WTC11 (cell line): Measurements from ENCODE around the gene ANKMY1.

Experiments used
- ARID4B ChIP-seq: sonication (generic); formaldehyde crosslinking; IDR thresholded peaks from 2 replicates; pipeline ENCODE4 v1.8.0; 2023; ENCODE audit warnings: missing genetic modification reagents, mild to moderate bottlenecking, borderline replicate concordance
- ATF2 ChIP-seq: sonication (generic); formaldehyde crosslinking; IDR thresholded peaks from 2 replicates; pipeline ENCODE4 v1.8.1; 2022; ENCODE audit warnings: low read depth, missing genetic modification reagents, borderline replicate concordance
- ELF4 ChIP-seq: sonication (generic); formaldehyde crosslinking; IDR thresholded peaks from 2 replicates; pipeline ENCODE4 v1.8.1; 2022; ENCODE audit warnings: low read depth, mild to moderate bottlenecking, moderate library complexity, missing genetic modification reagents
- FOXJ3 ChIP-seq: sonication (generic); formaldehyde crosslinking; IDR thresholded peaks from 2 replicates; pipeline ENCODE4 v1.9.0; 2021; ENCODE audit warnings: missing genetic modification reagents, mild to moderate bottlenecking, borderline replicate concordance
- NFYB ChIP-seq: sonication (generic); formaldehyde crosslinking; conservative IDR thresholded peaks from 2 replicates; pipeline ENCODE4 v1.8.0; 2022; ENCODE audit warnings: low read depth, missing genetic modification reagents
- NR2C2 ChIP-seq: sonication (generic); formaldehyde crosslinking; IDR thresholded peaks from 2 replicates; pipeline ENCODE4 v1.8.0; 2022; ENCODE audit warnings: mild to moderate bottlenecking, missing genetic modification reagents
- SMAD3 ChIP-seq: sonication (generic); formaldehyde crosslinking; IDR thresholded peaks from 2 replicates; pipeline ENCODE4 v1.8.0; 2022; ENCODE audit warnings: missing genetic modification reagents, mild to moderate bottlenecking, borderline replicate concordance
- TCF7 ChIP-seq: sonication (generic); formaldehyde crosslinking; IDR thresholded peaks from 2 replicates; pipeline ENCODE4 v1.8.0; 2022; ENCODE audit warnings: mild to moderate bottlenecking, low read depth, missing genetic modification reagents, moderate library complexity
- USF2 ChIP-seq: sonication (generic); formaldehyde crosslinking; IDR thresholded peaks from 2 replicates; pipeline ENCODE4 v1.8.1; 2023; ENCODE audit warnings: mild to moderate bottlenecking, missing genetic modification reagents, moderate library complexity
- ZNF219 ChIP-seq: sonication (generic); formaldehyde crosslinking; IDR thresholded peaks from 2 replicates; pipeline ENCODE4 v1.8.0; 2023; ENCODE audit warnings: missing genetic modification reagents, mild to moderate bottlenecking, borderline replicate concordance
- ZNF263 ChIP-seq: sonication (generic); formaldehyde crosslinking; IDR thresholded peaks from 2 replicates; pipeline ENCODE4 v1.8.1; 2022; ENCODE audit warnings: low read depth, mild to moderate bottlenecking, moderate library complexity, missing genetic modification reagents
- TF ChIP-seq, protein P1 (sequence below): fragments of 200-600 bp; IDR thresholded peaks from 2 replicates; pipeline ENCODE4 v1.8.0; 2022; ENCODE audit warnings: antibody characterized with exemption
- TF ChIP-seq, protein P2 (sequence below): sonication (generic); formaldehyde crosslinking; IDR thresholded peaks from 2 replicates; pipeline ENCODE4 v1.8.1; 2023; ENCODE audit warnings: mild to moderate bottlenecking, moderate library complexity, missing genetic modification reagents
- TF ChIP-seq, protein P3 (sequence below): fragments of 250-450 bp; sonication (Bioruptor Pico); IDR thresholded peaks from 2 replicates; pipeline ENCODE4 v2.1.2; 2022; ENCODE audit warnings: mild to moderate bottlenecking, moderate library complexity

DNA sequence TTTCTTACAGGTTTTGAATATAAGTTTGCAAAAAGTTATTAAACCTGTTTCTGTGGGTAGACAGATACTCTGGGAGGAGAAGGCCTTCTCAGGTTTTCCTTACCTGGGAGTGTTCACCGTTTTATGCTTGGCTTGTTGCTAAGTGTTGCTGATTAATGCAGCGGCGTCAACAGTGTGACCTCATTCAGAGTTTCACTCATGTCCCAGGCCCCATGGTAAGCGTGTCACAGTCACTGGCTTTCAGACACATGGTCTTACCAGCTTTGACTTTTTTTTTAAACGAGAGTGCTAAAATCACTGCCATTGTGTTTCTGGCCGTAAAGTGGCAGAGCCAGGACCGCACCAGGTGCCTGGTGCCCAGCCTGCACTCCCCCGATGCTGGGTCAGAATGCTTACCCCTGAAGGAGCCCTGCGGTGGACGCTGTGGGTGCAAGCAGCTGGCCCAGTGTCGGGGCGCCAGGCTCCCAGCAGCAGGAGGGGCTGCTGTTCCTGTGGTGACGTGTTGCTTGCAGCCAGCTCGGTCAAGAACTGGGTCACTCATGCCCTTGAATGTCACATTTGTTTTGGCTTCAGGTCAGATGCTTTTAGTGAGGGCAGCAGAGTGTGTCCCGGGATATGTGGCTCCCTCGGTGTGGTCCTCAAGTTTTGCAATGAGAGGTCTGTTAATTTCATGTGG lies 32.2 kb upstream of the ANKMY1 start:
- TF ChIP-seq, protein P1, sequence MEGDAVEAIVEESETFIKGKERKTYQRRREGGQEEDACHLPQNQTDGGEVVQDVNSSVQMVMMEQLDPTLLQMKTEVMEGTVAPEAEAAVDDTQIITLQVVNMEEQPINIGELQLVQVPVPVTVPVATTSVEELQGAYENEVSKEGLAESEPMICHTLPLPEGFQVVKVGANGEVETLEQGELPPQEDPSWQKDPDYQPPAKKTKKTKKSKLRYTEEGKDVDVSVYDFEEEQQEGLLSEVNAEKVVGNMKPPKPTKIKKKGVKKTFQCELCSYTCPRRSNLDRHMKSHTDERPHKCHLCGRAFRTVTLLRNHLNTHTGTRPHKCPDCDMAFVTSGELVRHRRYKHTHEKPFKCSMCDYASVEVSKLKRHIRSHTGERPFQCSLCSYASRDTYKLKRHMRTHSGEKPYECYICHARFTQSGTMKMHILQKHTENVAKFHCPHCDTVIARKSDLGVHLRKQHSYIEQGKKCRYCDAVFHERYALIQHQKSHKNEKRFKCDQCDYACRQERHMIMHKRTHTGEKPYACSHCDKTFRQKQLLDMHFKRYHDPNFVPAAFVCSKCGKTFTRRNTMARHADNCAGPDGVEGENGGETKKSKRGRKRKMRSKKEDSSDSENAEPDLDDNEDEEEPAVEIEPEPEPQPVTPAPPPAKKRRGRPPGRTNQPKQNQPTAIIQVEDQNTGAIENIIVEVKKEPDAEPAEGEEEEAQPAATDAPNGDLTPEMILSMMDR: no peak
- TF ChIP-seq ATF2 (CRISPR knock-in tag) (no peak), FOXJ3 (CRISPR knock-in tag) (no peak), ZNF263 (CRISPR knock-in tag) (no peak), SMAD3 (CRISPR knock-in tag) (no peak), ARID4B (no peak), USF2 (CRISPR knock-in tag) (no peak), NR2C2 (CRISPR knock-in tag) (no peak), TCF7 (CRISPR knock-in tag) (no peak), NFYB (CRISPR knock-in tag) (no peak), ZNF219 (no peak), ELF4 (CRISPR knock-in tag) (no peak)
- TF ChIP-seq, protein P2, sequence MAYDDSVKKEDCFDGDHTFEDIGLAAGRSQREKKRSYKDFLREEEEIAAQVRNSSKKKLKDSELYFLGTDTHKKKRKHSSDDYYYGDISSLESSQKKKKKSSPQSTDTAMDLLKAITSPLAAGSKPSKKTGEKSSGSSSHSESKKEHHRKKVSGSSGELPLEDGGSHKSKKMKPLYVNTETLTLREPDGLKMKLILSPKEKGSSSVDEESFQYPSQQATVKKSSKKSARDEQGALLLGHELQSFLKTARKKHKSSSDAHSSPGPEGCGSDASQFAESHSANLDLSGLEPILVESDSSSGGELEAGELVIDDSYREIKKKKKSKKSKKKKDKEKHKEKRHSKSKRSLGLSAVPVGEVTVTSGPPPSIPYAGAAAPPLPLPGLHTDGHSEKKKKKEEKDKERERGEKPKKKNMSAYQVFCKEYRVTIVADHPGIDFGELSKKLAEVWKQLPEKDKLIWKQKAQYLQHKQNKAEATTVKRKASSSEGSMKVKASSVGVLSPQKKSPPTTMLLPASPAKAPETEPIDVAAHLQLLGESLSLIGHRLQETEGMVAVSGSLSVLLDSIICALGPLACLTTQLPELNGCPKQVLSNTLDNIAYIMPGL: no peak
- TF ChIP-seq, protein P3, sequence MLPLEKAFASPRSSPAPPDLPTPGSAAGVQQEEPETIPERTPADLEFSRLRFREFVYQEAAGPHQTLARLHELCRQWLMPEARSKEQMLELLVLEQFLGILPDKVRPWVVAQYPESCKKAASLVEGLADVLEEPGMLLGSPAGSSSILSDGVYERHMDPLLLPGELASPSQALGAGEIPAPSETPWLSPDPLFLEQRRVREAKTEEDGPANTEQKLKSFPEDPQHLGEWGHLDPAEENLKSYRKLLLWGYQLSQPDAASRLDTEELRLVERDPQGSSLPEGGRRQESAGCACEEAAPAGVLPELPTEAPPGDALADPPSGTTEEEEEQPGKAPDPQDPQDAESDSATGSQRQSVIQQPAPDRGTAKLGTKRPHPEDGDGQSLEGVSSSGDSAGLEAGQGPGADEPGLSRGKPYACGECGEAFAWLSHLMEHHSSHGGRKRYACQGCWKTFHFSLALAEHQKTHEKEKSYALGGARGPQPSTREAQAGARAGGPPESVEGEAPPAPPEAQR (CRISPR knock-in tag): no peak
